HepG2 (cell line): ENCODE results near the gene TMBIM1. TPM values are rescaled to one million over a fixed set of nuclear protein-coding genes. Genes with fewer than 3 reads are reported as not detected.

Experiments
- MAFK ChIP-seq, 2 experiments: IDR thresholded peaks in 1 of 2; conservative IDR thresholded peaks in 1 of 2; 2 replicates each; pipeline ENCODE4 v1.6.1; 2011; ENCODE audit warnings: improper control_type of control experiment in 2 of 2, low read length in 2 of 2
- MBNL3 ChIP-seq: fragments of 250-450 bp; sonication (Bioruptor Pico); conservative IDR thresholded peaks from 2 replicates; pipeline ENCODE4 v1.8.0; 2022; ENCODE audit warnings: mild to moderate bottlenecking, inconsistent platforms
- NCOA5 ChIP-seq: sonication (generic); formaldehyde crosslinking; IDR thresholded peaks from 2 replicates; pipeline ENCODE4 v1.4.0; 2020; ENCODE audit warnings: missing genetic modification reagents
- NR1H2 ChIP-seq: sonication (generic); formaldehyde crosslinking; IDR thresholded peaks from 2 replicates; pipeline ENCODE4 v1.8.1; 2022; ENCODE audit warnings: low read depth, missing genetic modification reagents, borderline replicate concordance
- ZFYVE20 ChIP-seq: sonication (generic); formaldehyde crosslinking; IDR thresholded peaks from 2 replicates; pipeline ENCODE4 v1.8.0; 2023; ENCODE audit warnings: low read depth, mild to moderate bottlenecking, moderate library complexity, missing genetic modification reagents, borderline replicate concordance
- ZNF446 ChIP-seq: sonication (generic); formaldehyde crosslinking; IDR thresholded peaks from 2 replicates; pipeline ENCODE4 v1.5.0; 2020; ENCODE audit warnings: mild to moderate bottlenecking, missing genetic modification reagents
- ZNF557 ChIP-seq: sonication (generic); formaldehyde crosslinking; IDR thresholded peaks from 2 replicates; pipeline ENCODE4 v1.4.0; 2020; ENCODE audit warnings: missing genetic modification reagents
- ZNF737 ChIP-seq: sonication (generic); formaldehyde crosslinking; IDR thresholded peaks from 2 replicates; pipeline ENCODE4 v1.5.0; 2020; ENCODE audit warnings: missing genetic modification reagents, mild to moderate bottlenecking, borderline replicate concordance
- ZNF850 ChIP-seq: sonication (generic); formaldehyde crosslinking; conservative IDR thresholded peaks from 2 replicates; pipeline ENCODE4 v1.9.0; 2021; ENCODE audit warnings: mild to moderate bottlenecking, missing genetic modification reagents
- polyA plus RNA-seq, 8 experiments: library from polyadenylated mRNA; depleted of rRNA in 3 of 8; stranded (reverse) in 7 of 8; unstranded in 1 of 8; fragments of >200 nt; fragmentation: Illumina TruSeq in 4 of 8; extraction: Trizol in 4 of 8; gene quantifications; 2 replicates each; pipeline versions ENCODE4 v1.2.1 to v1.2.3, GENCODE V29; 2011 to 2016; ENCODE audit warnings: low read depth in 4 of 8, missing spikeins in 1 of 8, mixed read lengths in 1 of 8; ENCODE audit not compliant: insufficient read depth in 1 of 8
- total RNA-seq, 5 experiments: library from RNA; depleted of rRNA; stranded (reverse); fragments of >200 nt; fragmentation: Illumina TruSeq; extraction: Trizol; gene quantifications; 2 replicates each; pipeline ENCODE4 v1.2.3, GENCODE V29; 2016; ENCODE audit warnings: low read depth in 1 of 5
- TF ChIP-seq, protein P1 (sequence below): sonication (generic); formaldehyde crosslinking; IDR thresholded peaks from 2 replicates; pipeline ENCODE4 v1.5.1; 2020; ENCODE audit warnings: mild to moderate bottlenecking, missing genetic modification reagents, borderline replicate concordance
- TF ChIP-seq, protein P2 (sequence below): sonication (generic); formaldehyde crosslinking; IDR thresholded peaks from 2 replicates; pipeline ENCODE4 v1.4.0; 2020; ENCODE audit warnings: mild to moderate bottlenecking, missing genetic modification reagents
- TF ChIP-seq, protein P3 (sequence below): sonication (generic); formaldehyde crosslinking; IDR thresholded peaks from 2 replicates; pipeline ENCODE4 v1.5.0; 2020; ENCODE audit warnings: mild to moderate bottlenecking, missing genetic modification reagents

Gene TMBIM1
- total and polyA plus RNA-seq, 2 of the 13 experiments (the other 11 are each of a cell fraction or from before 2014, with no cell fraction given) = 127 to 139 TPM

DNA sequence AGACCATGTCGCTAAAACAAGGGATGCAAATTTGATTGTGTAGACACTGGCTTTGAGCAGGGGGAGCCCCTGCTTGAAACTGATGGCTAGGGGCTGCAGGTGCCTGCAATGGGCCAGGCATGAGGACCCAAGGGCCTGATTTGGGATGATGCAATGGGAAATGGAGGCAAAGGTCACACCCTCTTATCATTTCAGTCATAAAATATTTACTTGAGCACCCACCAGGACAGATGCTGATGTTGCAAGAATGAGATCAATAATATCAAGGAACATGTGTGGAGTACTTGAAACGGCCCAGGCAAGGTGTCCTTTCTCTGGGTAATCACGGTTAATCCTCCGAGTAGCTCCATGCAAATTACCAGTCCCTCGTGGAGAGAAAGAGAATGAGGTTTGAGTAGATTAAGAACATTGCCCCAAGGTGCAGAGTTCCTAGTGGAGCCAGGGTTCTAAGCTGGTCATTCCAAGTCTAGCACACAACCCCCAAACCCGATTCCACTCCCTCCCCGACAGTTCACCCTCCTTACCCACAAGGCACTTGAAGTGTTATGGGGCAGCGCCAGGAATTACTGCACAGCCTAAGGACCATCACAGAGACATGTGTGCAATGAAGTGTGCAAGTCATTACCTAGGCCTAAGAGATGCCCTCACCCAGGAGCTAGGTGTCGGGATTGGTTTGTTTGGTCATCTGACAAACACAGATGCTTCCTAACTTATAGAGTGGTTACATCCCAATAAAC, 14.0 kb upstream of the TMBIM1 start (continued):
- TF ChIP-seq, protein P1, sequence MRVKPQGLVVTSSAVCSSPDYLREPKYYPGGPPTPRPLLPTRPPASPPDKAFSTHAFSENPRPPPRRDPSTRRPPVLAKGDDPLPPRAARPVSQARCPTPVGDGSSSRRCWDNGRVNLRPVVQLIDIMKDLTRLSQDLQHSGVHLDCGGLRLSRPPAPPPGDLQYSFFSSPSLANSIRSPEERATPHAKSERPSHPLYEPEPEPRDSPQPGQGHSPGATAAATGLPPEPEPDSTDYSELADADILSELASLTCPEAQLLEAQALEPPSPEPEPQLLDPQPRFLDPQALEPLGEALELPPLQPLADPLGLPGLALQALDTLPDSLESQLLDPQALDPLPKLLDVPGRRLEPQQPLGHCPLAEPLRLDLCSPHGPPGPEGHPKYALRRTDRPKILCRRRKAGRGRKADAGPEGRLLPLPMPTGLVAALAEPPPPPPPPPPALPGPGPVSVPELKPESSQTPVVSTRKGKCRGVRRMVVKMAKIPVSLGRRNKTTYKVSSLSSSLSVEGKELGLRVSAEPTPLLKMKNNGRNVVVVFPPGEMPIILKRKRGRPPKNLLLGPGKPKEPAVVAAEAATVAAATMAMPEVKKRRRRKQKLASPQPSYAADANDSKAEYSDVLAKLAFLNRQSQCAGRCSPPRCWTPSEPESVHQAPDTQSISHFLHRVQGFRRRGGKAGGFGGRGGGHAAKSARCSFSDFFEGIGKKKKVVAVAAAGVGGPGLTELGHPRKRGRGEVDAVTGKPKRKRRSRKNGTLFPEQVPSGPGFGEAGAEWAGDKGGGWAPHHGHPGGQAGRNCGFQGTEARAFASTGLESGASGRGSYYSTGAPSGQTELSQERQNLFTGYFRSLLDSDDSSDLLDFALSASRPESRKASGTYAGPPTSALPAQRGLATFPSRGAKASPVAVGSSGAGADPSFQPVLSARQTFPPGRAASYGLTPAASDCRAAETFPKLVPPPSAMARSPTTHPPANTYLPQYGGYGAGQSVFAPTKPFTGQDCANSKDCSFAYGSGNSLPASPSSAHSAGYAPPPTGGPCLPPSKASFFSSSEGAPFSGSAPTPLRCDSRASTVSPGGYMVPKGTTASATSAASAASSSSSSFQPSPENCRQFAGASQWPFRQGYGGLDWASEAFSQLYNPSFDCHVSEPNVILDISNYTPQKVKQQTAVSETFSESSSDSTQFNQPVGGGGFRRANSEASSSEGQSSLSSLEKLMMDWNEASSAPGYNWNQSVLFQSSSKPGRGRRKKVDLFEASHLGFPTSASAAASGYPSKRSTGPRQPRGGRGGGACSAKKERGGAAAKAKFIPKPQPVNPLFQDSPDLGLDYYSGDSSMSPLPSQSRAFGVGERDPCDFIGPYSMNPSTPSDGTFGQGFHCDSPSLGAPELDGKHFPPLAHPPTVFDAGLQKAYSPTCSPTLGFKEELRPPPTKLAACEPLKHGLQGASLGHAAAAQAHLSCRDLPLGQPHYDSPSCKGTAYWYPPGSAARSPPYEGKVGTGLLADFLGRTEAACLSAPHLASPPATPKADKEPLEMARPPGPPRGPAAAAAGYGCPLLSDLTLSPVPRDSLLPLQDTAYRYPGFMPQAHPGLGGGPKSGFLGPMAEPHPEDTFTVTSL = no peak
- TF ChIP-seq NCOA5 (CRISPR knock-in tag) = no peak
- TF ChIP-seq, protein P2, sequence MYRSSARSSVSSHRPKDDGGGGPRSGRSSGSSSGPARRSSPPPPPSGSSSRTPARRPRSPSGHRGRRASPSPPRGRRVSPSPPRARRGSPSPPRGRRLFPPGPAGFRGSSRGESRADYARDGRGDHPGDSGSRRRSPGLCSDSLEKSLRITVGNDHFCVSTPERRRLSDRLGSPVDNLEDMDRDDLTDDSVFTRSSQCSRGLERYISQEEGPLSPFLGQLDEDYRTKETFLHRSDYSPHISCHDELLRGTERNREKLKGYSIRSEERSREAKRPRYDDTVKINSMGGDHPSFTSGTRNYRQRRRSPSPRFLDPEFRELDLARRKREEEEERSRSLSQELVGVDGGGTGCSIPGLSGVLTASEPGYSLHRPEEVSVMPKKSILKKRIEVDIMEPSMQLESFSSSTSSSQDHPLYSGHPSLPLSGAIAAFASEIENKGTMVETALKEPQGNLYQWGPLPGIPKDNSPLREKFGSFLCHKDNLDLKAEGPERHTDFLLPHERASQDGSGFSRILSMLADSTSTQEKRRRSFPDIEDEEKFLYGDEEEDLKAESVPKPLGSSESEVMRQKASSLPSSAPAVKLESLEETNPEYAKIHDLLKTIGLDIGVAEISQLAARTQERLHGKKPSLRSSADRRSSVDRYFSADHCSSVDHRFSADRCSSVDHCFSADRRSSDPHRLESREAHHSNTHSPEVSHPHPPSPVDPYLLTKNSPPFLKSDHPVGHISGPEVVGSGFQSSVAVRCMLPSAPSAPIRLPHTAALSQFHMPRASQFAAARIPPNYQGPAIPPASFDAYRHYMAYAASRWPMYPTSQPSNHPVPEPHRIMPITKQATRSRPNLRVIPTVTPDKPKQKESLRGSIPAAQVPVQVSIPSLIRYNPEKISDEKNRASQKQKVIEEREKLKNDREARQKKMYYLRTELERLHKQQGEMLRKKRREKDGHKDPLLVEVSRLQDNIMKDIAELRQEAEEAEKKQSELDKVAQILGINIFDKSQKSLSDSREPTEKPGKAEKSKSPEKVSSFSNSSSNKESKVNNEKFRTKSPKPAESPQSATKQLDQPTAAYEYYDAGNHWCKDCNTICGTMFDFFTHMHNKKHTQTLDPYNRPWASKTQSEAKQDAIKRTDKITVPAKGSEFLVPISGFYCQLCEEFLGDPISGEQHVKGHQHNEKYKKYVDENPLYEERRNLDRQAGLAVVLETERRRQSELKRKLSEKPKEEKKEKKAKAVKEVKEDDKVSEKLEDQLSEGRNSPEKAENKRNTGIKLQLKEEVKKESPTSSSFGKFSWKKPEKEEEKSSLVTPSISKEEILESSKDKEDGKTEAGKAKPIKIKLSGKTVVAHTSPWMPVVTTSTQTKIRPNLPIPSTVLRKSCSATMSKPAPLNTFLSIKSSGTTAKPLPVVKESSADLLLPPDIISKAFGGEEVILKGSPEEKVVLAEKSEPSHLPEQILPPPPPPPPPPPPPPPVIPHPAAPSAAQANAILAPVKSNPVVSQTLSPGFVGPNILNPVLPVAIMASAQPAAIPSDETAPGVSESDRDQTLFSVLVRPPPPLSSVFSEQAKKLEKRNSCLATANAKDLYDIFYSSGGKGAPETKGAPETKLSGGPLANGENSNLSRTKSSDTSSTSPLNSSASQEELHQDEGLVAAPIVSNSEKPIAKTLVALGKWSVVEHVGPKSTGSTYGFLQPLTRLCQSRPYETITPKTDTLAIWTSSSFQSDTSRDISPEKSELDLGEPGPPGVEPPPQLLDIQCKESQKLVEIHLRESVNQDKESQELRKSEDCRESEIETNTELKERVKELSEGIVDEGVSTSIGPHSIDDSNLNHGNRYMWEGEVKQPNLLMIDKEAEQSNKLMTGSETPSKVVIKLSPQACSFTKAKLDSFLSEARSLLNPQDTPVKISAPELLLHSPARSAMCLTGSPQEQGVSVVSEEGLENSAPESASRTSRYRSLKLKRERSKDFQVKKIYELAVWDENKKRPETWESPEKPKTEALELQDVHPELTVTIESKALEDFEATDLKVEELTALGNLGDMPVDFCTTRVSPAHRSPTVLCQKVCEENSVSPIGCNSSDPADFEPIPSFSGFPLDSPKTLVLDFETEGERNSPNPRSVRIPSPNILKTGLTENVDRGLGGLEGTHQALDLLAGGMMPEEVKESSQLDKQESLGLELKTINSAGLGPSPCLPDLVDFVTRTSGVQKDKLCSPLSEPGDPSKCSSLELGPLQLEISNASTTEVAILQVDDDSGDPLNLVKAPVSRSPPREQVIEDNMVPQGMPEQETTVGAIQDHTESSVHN (CRISPR knock-in tag) = no peak
- 0 out of 2 replicates have a peak, but pooled peaks have one; percentile 30 for TF ChIP-seq ZNF737
- no peak for TF ChIP-seq ZNF850
- no peak for TF ChIP-seq NR1H2 (CRISPR knock-in tag)
- TF ChIP-seq ZNF557 (CRISPR knock-in tag) = no peak
- TF ChIP-seq MBNL3 = no peak
- no peak for TF ChIP-seq ZFYVE20 (CRISPR knock-in tag)
- TF ChIP-seq MAFK (conservative IDR thresholded peaks at IDR 0.05 in 1 of 2, IDR thresholded peaks at IDR 0.05 in 1 of 2; ENCODE audit: low read length in 2 of 2) = peak; percentile 45 to 70
- TF ChIP-seq ZNF446 = no peak
- TF ChIP-seq, protein P3, sequence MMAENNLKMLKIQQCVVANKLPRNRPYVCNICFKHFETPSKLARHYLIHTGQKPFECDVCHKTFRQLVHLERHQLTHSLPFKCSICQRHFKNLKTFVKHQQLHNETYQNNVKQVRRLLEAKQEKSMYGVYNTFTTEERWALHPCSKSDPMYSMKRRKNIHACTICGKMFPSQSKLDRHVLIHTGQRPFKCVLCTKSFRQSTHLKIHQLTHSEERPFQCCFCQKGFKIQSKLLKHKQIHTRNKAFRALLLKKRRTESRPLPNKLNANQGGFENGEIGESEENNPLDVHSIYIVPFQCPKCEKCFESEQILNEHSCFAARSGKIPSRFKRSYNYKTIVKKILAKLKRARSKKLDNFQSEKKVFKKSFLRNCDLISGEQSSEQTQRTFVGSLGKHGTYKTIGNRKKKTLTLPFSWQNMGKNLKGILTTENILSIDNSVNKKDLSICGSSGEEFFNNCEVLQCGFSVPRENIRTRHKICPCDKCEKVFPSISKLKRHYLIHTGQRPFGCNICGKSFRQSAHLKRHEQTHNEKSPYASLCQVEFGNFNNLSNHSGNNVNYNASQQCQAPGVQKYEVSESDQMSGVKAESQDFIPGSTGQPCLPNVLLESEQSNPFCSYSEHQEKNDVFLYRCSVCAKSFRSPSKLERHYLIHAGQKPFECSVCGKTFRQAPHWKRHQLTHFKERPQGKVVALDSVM (CRISPR knock-in tag) = no peak
